Fibroblast of skin of right biceps (primary cell): Measurements from ENCODE around the gene CFAP119.
A peak's percentile ranks its signal among the peaks of the same experiment; 100 is the strongest.

ENCODE experiments used
- DNase-seq: peaks from one replicate; pipeline ENCODE4 v3.0.0-alpha.2; 2013

Gene CFAP119

GRCh38 chr16:30760577-30761426, 1.1 kb downstream of the CFAP119 start:
- DNase-seq, result no peak

- no peak for DNase-seq
Observed at GRCh38 chr16:30760001-30760559, 1.8 kb downstream of the CFAP119 start.

- no peak for DNase-seq
Observed at GRCh38 chr16:30758988-30759491, 2.8 kb downstream of the CFAP119 start.

- no peak for DNase-seq
Observed at GRCh38 chr16:30757316-30757715, 4.5 kb downstream of the CFAP119 start.

- DNase-seq, result no peak
Observed at GRCh38 chr16:30756781-30757100, 5.1 kb downstream of the CFAP119 start.

- no peak for DNase-seq
Observed at GRCh38 chr16:30755955-30756780, 5.7 kb downstream of the CFAP119 start.

GRCh38 chr16:30753596-30753995, 8.3 kb downstream of the CFAP119 start:
- no peak for DNase-seq

- no peak for DNase-seq
Observed at GRCh38 chr16:30750876-30751465, 10.9 kb downstream of the CFAP119 start.

GRCh38 chr16:30750201-30750600, 11.7 kb downstream of the CFAP119 start:
- DNase-seq, result no peak

GRCh38 chr16:30748634-30749445, 13.0 kb downstream of the CFAP119 start:
- DNase-seq, result peak; percentile 41

GRCh38 chr16:30747799-30748633, 13.8 kb downstream of the CFAP119 start, which contains the start of gene PHKG2:
Gene PHKG2, plus strand, starts transcription at chr16:30748425. Its CDS starts 396 bp downstream, at chr16:30748821.
- DNase-seq, result peak; percentile 99

GRCh38 chr16:30747331-30747730, 14.5 kb downstream of the CFAP119 start:
- DNase-seq, result peak; percentile 31

- DNase-seq, result no peak
Observed at GRCh38 chr16:30746638-30747175, 15.2 kb downstream of the CFAP119 start.

GRCh38 chr16:30745082-30745481, 16.8 kb downstream of the CFAP119 start:
- no peak for DNase-seq

GRCh38 chr16:30744183-30744582, 17.7 kb downstream of the CFAP119 start:
- no peak for DNase-seq

- DNase-seq, result no peak
Observed at GRCh38 chr16:30743716-30744115, 18.1 kb downstream of the CFAP119 start.

GRCh38 chr16:30741461-30741914, 20.4 kb downstream of the CFAP119 start:
- DNase-seq, result peak; percentile 83

GRCh38 chr16:30740364-30741251, 21.3 kb downstream of the CFAP119 start:
- DNase-seq, result peak; percentile 35
